Cerebellar nuclear complex (tissue), 1 donor: ENCODE measurements around the gene DENND2A.
"Not testable (repeated sequence)": the region's sequence is repeated elsewhere in the genome, so short reads cannot be mapped to it uniquely, and the experiment has no call there.

ENCODE experiments used
- DNase-seq, 2 experiments: peaks; one replicate each; lab custom pipeline; 2025; lab: John Stamatoyannopoulos, UW

DENND2A gene, protein sequence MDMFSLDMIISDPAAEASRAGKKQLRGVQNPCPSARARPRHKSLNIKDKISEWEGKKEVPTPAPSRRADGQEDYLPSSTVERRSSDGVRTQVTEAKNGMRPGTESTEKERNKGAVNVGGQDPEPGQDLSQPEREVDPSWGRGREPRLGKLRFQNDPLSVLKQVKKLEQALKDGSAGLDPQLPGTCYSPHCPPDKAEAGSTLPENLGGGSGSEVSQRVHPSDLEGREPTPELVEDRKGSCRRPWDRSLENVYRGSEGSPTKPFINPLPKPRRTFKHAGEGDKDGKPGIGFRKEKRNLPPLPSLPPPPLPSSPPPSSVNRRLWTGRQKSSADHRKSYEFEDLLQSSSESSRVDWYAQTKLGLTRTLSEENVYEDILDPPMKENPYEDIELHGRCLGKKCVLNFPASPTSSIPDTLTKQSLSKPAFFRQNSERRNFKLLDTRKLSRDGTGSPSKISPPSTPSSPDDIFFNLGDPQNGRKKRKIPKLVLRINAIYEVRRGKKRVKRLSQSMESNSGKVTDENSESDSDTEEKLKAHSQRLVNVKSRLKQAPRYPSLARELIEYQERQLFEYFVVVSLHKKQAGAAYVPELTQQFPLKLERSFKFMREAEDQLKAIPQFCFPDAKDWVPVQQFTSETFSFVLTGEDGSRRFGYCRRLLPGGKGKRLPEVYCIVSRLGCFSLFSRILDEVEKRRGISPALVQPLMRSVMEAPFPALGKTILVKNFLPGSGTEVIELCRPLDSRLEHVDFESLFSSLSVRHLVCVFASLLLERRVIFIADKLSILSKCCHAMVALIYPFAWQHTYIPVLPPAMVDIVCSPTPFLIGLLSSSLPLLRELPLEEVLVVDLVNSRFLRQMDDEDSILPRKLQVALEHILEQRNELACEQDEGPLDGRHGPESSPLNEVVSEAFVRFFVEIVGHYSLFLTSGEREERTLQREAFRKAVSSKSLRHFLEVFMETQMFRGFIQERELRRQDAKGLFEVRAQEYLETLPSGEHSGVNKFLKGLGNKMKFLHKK

GRCh38 chr7:140640727-140641523, at the start of gene DENND2A:
DENND2A (minus strand) TSS chr7:140640813; CDS start chr7:140602397, 38,416 bp downstream.
- DNase-seq: no peak

- DNase-seq: no peak
Observed at GRCh38 chr7:140689199-140690152, 48.9 kb upstream of the DENND2A start.

DNA sequence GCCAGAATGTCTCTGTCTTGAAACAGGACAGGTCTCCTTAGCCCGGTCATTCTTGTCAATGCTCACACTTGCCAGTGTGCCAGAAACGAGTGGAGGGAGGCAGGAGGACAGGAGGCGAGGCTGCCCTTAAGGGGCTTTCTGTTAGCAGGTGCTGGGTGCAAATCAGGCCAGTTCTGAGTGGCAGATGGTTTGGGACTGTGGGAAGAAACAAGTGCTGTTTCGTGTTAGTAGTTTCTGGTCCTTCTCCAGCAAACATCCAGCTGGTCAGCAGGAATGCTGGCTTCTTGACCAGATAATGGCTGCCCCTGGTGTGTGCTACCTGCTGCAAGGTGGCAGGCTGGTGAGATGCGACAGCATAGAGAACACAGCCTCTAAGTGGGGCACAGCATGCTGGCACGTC, 47.7 kb upstream of the DENND2A start:
- no peak for DNase-seq

GRCh38 chr7:140686921-140687320, 46.3 kb upstream of the DENND2A start:
- DNase-seq: no peak

- DNase-seq: no peak
Observed at GRCh38 chr7:140685407-140686087, 44.9 kb upstream of the DENND2A start.

GRCh38 chr7:140684066-140684950, 43.7 kb upstream of the DENND2A start:
- DNase-seq: no peak

GRCh38 chr7:140683657-140684056, 43.0 kb upstream of the DENND2A start:
- DNase-seq: no peak

- no peak for DNase-seq
Observed at GRCh38 chr7:140681766-140682165, 41.2 kb upstream of the DENND2A start.

- no peak for DNase-seq
Observed at GRCh38 chr7:140680886-140681285, 40.3 kb upstream of the DENND2A start.

GRCh38 chr7:140679186-140679585, 38.6 kb upstream of the DENND2A start:
- no peak for DNase-seq

DNA sequence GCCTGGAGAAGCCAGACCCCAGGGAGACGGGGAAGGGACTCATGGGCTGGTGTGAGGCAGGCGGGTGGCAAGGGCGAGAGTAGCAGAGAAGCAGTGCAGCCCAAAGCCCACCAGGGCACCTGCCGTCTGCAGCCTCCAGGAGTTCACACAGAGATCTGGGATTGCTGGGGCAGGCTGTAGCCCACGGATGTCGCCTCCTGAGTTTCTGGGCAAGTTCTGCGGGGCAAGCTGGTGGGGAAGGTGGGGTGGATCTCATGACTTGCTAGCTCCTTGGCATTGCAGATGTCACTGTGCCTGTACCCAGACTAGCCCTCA, 38.2 kb upstream of the DENND2A start:
- no peak for DNase-seq

GRCh38 chr7:140678081-140678815, 37.6 kb upstream of the DENND2A start:
- no peak for DNase-seq

GRCh38 chr7:140677496-140677895, 36.9 kb upstream of the DENND2A start:
- DNase-seq: no peak

DNA sequence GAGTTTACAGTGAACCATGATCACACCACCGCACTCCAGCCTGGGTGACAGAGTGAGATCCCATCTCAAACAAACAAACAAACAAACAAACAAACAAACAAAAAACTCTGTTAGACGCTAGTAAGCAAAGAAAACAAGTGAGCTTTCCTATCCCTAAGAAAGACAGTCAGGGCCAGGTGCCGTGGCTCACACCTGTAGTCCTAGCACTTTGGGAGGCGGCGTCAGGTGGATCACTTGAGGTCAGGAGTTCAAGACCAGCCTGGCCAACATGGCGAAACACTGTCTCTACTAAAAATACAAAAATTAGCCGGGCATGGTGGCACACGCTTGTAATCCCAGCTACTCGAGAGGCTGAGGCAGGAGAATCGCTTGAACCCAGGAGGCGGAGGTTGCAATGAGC, 36.3 kb upstream of the DENND2A start:
- not testable (repeated sequence) for DNase-seq

- DNase-seq: no peak
Observed at GRCh38 chr7:140676306-140676705, 35.7 kb upstream of the DENND2A start.

DNA sequence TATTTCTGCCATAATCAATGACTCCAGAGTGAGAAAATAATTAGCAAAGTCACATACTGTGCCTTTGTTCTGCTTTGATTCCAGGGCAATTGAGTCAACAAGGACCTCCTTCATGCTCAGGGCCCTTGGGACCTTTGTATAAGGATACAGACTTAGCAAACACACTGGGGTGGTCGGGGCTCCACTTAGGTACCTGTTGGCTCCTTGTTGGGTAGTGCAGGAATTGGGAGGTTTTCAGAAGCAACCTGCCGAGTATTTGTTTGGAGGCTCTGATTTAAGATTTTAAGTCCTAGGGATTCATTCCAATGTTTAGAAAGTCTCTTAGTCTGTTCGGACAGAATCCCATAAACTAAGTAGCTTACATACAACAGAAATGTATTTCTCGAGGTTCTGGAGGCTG, 35.1 kb upstream of the DENND2A start:
- DNase-seq: no peak

- DNase-seq: no peak
Observed at GRCh38 chr7:140674899-140675701, 34.5 kb upstream of the DENND2A start.

DNA sequence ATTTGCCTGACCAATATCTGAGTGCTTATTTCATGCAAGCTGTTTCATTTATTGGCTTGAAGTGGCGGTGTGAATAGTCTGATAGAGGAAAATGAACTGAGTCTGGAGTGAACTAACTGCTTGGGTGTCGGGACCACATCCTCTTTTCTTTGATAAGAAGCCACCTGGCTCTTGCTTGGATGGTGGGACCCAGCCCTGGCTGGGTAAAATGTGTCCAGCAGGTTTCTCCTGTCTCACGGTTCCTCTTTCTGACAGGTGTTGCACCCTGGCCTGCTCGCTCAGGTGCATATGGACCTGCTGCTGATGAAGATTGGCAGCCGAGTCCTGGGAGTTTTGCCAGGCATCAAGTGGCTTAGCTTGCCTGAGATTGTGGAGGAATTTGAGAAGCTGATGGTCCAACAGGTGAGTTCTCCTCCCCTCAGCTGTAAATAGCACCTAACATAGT, 33.8 kb upstream of the DENND2A start:
- no peak for DNase-seq
